Measurements from ENCODE around the gene NTM. TPM values are rescaled to one million over a fixed set of nuclear protein-coding genes. Genes with fewer than 3 reads are reported as not detected.
A peak's percentile ranks its signal among the peaks of the same experiment; 100 is the strongest.

The NTM gene
- total and polyA plus RNA-seq, 4 experiments from 2014 or later, result not detected

DNA sequence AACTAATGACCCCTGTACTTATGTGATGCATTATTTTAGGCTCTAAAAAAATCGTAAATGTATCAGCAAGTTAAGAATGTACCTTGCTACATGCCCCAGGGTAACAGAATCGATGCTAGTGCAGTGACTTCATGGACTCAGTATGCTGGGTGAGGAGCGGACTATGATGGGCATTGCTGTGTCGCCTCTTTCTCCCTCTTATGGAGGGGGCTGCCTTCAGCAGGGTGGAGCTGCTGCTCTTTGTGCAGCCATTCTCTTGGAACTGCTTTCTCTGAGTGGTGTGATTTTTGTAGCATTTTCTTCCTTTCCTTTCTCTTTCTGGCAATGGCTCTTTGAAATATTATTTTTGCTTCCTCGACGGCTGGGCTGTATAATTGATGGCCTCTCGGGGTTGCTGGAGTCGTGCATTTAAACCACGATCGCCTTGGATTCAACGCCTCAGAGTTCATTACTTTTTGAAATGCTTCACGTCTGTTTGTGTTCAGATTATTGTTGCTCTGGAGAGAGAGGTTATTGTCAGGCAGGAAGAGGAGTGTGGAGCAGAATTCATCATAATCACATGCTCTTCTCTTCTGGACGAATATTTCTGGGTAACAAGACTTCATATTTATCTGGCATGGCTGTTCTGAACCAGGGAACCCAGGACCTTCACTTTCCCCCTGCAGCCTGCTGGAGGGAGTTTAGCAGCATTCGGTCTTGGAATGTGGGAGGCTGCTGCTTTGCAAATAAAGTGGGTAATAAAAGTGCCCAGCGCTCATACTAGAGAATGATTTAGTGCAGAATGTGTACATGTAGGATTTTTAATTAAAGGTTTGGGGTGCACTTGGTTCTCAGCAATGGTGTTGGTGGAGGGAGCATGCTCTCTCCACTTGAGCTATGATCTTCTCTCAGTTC is 804.2 kb downstream of the NTM start:
- Histone ChIP-seq H3K36me3 (ENCODE audit: insufficient read depth, low read length) (no peaks in the 10 kb centered on the region), H3K27me3 (ENCODE audit: insufficient read depth, low read length) (no peaks in the 10 kb centered on the region), H3K4me3 (ENCODE audit: low read length in 2 of 2) (no peak overlapping the region), H3K9me3 (ENCODE audit: control insufficient read depth in 1 of 2, low read length in 2 of 2) (no peaks in the 10 kb centered on the region), H3K4me1 (ENCODE audit: insufficient read depth, low read length) (no peaks in the 10 kb centered on the region), H3K27ac (ENCODE audit: low read depth, low read length) (no peak overlapping the region)
- no peak overlapping the region for H3K4me3 Mint-ChIP-seq
- no peak overlapping the region for H3K27ac Mint-ChIP-seq
- CTCF ChIA-PET (ENCODE audit: partially characterized antibody), result no interaction called here
- H3K27me3 Mint-ChIP-seq, result peaks cover 0 to 2% of the 10 kb centered on the region in 2 donors
- intact Hi-C loops (cut with micrococcal nuclease), result no loop called here
- H3K9me3 Mint-ChIP-seq, result peaks cover 2 to 10% (median 4%) of the 10 kb centered on the region in 8 donors
- H3K36me3 Mint-ChIP-seq, result no peaks in the 10 kb centered on the region
- no peak for DNase-seq
- POLR2A ChIA-PET (ENCODE audit: partially characterized antibody), result no interaction called here
- H3K4me1 Mint-ChIP-seq, result no peaks in the 10 kb centered on the region

DNA sequence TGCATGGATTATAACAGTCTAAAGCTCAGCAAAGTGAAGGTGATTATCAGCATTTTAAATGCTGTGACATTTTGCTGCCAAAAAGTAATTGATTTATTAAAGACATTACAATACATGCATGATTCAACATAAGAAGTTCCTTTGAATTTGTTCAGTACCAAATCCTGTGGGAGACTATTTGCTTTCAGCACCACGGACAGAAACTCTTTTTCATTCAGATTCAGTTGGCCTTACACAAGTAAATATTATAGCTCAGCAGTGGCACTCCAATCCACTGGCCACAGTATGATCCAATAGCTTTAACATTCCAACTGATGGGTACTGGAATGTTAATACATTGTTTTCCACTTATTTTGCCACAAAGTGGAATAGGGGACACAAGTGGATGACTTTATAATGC is 806.7 kb downstream of the NTM start:
- H3K27ac Mint-ChIP-seq, result no peak overlapping the region
- H3K36me3 Mint-ChIP-seq, result no peaks in the 10 kb centered on the region

DNA sequence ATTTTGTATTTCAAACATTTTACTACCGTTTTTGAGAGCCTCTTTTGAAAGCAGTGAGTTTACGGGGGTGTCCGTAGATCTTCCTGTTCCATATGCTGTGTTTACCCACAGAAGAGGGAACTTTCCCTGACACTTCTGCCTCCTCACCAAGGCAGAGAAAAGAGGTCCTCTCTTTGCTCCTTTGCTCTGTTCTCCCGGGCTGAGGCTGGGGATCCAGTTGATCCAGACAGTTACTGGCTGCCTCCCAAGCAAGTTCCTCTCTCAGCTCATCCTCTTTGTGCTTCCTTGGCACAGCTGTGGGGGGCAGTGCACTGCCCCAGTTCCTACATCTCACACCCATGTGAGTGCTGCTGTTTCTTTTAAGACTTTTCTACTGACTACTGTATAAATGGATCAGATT is 813.7 kb downstream of the NTM start:
- Histone ChIP-seq H3K27me3 (ENCODE audit: insufficient read depth, low read length) (no peaks in the 10 kb centered on the region), H3K9me3 (ENCODE audit: control insufficient read depth in 1 of 2, low read length in 2 of 2) (no peaks in the 10 kb centered on the region), H3K27ac (ENCODE audit: low read depth, low read length) (no peak overlapping the region), H3K36me3 (ENCODE audit: insufficient read depth, low read length) (no peaks in the 10 kb centered on the region), H3K4me1 (ENCODE audit: insufficient read depth, low read length) (no peaks in the 10 kb centered on the region), H3K4me3 (ENCODE audit: low read length in 2 of 2) (no peak overlapping the region)
- intact Hi-C loops (cut with micrococcal nuclease), result no loop called here
- Mint-ChIP-seq H3K27me3 (no peaks in the 10 kb centered on the region), H3K4me3 (no peak overlapping the region), H3K9me3 (peaks cover 0 to 3% (median 2%) of the 10 kb centered on the region in 8 donors), H3K27ac (peak overlapping the region in 1 of 7 donors; percentile 74), H3K4me1 (no peaks in the 10 kb centered on the region), H3K36me3 (no peaks in the 10 kb centered on the region)
- ChIA-PET POLR2A (ENCODE audit: partially characterized antibody) (no interaction called here), CTCF (ENCODE audit: partially characterized antibody) (no interaction called here)
- DNase-seq, result no peak

More for the DNA sequence above, 806.7 kb downstream of the NTM start:
- ChIA-PET POLR2A (ENCODE audit: partially characterized antibody) (no interaction called here), CTCF (ENCODE audit: partially characterized antibody) (no interaction called here)
- no peaks in the 10 kb centered on the region for H3K4me1 Mint-ChIP-seq
- no peak for DNase-seq
- H3K4me3 Mint-ChIP-seq, result no peak overlapping the region
- peaks cover 0 to 2% of the 10 kb centered on the region in 2 donors for H3K27me3 Mint-ChIP-seq
- Histone ChIP-seq H3K27me3 (ENCODE audit: insufficient read depth, low read length) (no peaks in the 10 kb centered on the region), H3K4me3 (ENCODE audit: low read length in 2 of 2) (no peak overlapping the region), H3K36me3 (ENCODE audit: insufficient read depth, low read length) (no peaks in the 10 kb centered on the region), H3K27ac (ENCODE audit: low read depth, low read length) (no peak overlapping the region), H3K9me3 (ENCODE audit: control insufficient read depth in 1 of 2, low read length in 2 of 2) (no peaks in the 10 kb centered on the region), H3K4me1 (ENCODE audit: insufficient read depth, low read length) (no peaks in the 10 kb centered on the region)
- intact Hi-C loops (cut with micrococcal nuclease), result no loop called here
- peaks cover 2 to 8% (median 4%) of the 10 kb centered on the region in 8 donors for H3K9me3 Mint-ChIP-seq

DNA sequence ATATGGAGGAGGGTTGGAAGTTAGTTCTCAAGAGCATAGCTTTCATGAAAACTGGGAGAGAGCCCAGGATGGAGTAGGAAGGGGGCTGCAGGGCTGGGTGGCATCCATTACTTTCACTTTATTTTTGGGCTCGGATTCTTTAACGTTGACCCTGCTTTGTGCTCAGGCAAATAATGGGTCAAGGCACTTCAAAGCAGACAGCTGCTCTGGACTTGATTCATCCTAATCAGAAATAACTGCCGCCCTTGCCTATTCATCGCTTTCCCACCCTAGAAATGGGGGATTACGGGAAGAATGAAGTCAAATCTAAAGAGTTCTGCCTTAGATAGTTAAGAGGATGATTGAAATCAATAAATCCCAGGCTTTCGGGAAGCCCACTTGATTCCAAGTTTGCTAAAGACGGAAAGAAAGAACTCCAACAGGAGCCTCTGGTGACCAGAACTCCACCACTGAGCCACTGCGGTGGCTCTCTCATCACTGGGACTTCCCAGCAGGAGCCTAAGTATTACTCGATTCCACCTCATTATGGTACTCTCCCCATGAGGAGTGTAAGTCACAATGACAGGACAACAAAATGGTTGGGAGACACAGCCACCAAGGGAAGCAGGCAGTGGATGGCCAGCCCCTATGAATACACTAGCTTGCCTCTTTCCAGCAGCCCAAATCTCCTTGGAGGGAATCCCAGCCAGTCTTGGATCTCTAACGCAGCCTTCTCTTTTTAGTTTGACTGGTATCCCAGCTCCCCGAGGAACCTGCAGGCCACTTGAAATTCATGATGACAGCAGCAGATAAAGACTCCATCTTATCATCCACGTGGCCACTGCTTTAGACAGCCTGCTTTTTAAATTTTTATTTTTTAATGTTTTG is 815.5 kb downstream of the NTM start:
- Histone ChIP-seq H3K36me3 (ENCODE audit: insufficient read depth, low read length) (no peaks in the 10 kb centered on the region), H3K4me1 (ENCODE audit: insufficient read depth, low read length) (no peaks in the 10 kb centered on the region), H3K4me3 (ENCODE audit: low read length in 2 of 2) (no peak overlapping the region), H3K27me3 (ENCODE audit: insufficient read depth, low read length) (no peaks in the 10 kb centered on the region), H3K27ac (ENCODE audit: low read depth, low read length) (no peak overlapping the region), H3K9me3 (ENCODE audit: control insufficient read depth in 1 of 2, low read length in 2 of 2) (no peaks in the 10 kb centered on the region)
- ChIA-PET POLR2A (ENCODE audit: partially characterized antibody) (no interaction called here), CTCF (ENCODE audit: partially characterized antibody) (no interaction called here)
- Mint-ChIP-seq H3K36me3 (no peaks in the 10 kb centered on the region), H3K4me1 (no peaks in the 10 kb centered on the region), H3K4me3 (no peak overlapping the region), H3K27ac (no peak overlapping the region), H3K27me3 (no peaks in the 10 kb centered on the region), H3K9me3 (peaks cover 0 to 4% (median 1%) of the 10 kb centered on the region in 8 donors)
- DNase-seq, result no peak
- intact Hi-C loops (cut with micrococcal nuclease), result no loop called here

DNA sequence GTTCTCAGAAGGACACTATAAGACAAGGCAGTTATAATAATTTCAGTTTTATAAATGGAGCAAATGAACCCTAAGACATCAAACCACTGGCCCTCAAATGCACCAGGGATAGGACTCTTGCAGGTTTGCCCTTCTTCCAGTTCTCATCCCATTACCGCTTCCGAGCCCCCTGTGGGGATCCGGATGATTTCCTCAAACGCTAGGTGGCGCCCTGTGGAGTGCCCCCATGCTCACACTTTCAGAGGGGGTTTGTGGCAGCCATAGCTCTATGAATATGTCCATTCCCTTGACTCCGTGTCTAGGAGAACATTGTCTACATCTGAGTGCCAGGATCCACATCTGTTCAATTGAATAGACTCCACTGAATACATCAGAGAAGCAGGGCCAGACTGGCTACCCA is 816.3 kb downstream of the NTM start:
- ChIA-PET CTCF (ENCODE audit: partially characterized antibody) (no interaction called here), POLR2A (ENCODE audit: partially characterized antibody) (no interaction called here)
- Histone ChIP-seq H3K4me1 (ENCODE audit: insufficient read depth, low read length) (no peaks in the 10 kb centered on the region), H3K4me3 (ENCODE audit: low read length in 2 of 2) (no peak overlapping the region), H3K27ac (ENCODE audit: low read depth, low read length) (no peak overlapping the region), H3K36me3 (ENCODE audit: insufficient read depth, low read length) (no peaks in the 10 kb centered on the region), H3K27me3 (ENCODE audit: insufficient read depth, low read length) (no peaks in the 10 kb centered on the region), H3K9me3 (ENCODE audit: control insufficient read depth in 1 of 2, low read length in 2 of 2) (no peaks in the 10 kb centered on the region)
- Mint-ChIP-seq H3K36me3 (no peaks in the 10 kb centered on the region), H3K4me1 (no peaks in the 10 kb centered on the region), H3K9me3 (peaks cover 0 to 4% (median 0%) of the 10 kb centered on the region in 8 donors), H3K4me3 (no peak overlapping the region), H3K27me3 (no peaks in the 10 kb centered on the region), H3K27ac (peak overlapping the region in 1 of 7 donors; percentile 19)
- DNase-seq, result no peak
- intact Hi-C loops (cut with micrococcal nuclease), result no loop called here

DNA sequence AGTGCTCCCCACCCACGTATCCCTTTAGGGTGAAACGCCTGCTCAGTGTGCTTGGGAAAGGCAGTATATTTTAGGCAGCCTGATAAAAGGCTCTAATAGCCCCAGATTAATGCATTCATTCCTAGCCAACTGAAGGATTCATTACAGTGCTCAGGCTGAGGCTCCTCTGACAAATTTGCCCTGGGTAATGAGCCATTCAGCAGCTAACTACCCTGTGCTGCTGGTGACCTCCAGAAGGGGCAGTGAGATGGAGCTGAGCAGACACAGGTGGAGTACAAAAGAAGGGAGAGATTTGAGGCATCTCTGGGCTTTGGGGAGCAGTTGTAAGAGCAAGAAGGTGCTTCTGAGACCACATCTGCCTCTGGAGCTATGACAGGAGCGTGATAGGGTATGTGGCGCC is 817.0 kb downstream of the NTM start:
- H3K27me3 Mint-ChIP-seq, result no peaks in the 10 kb centered on the region
- no peaks in the 10 kb centered on the region for H3K4me1 ChIP-seq (ENCODE audit: insufficient read depth, low read length)
- H3K4me3 ChIP-seq (ENCODE audit: low read length in 2 of 2), result no peak overlapping the region
- H3K4me3 Mint-ChIP-seq, result no peak overlapping the region
- no peak overlapping the region for H3K27ac ChIP-seq (ENCODE audit: low read depth, low read length)
- intact Hi-C loops (cut with micrococcal nuclease), result no loop called here
- no peak overlapping the region for H3K27ac Mint-ChIP-seq
- ChIA-PET POLR2A (ENCODE audit: partially characterized antibody) (no interaction called here), CTCF (ENCODE audit: partially characterized antibody) (no interaction called here)
- H3K36me3 ChIP-seq (ENCODE audit: insufficient read depth, low read length), result no peaks in the 10 kb centered on the region
- H3K9me3 ChIP-seq (ENCODE audit: control insufficient read depth in 1 of 2, low read length in 2 of 2), result no peaks in the 10 kb centered on the region
- H3K36me3 Mint-ChIP-seq, result no peaks in the 10 kb centered on the region
- H3K9me3 Mint-ChIP-seq, result peaks cover 0 to 4% (median 0%) of the 10 kb centered on the region in 8 donors
- no peaks in the 10 kb centered on the region for H3K4me1 Mint-ChIP-seq
- no peak for DNase-seq
- no peaks in the 10 kb centered on the region for H3K27me3 ChIP-seq (ENCODE audit: insufficient read depth, low read length)

DNA sequence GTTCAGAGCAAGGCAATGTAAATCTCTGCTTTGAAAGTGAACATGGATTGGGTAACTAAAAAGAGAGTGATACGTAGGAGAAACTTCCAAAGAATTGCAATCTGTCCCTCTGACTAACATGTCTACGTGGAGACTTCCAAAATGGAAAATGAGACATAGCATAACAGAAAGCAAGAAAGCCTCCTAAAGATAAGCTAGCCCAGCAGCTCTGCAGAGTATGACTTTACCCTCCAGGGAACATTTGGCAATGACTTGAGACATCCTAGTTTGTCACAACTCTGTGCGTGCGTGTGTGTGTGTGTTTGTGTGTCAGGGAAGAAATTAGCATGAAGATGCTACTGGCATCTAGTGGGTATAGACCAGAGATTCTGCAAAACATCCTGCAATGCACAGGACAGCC is 817.4 kb downstream of the NTM start:
- H3K36me3 ChIP-seq (ENCODE audit: insufficient read depth, low read length), result no peaks in the 10 kb centered on the region
- no peak overlapping the region for H3K27ac ChIP-seq (ENCODE audit: low read depth, low read length)
- Mint-ChIP-seq H3K36me3 (no peaks in the 10 kb centered on the region), H3K4me1 (no peaks in the 10 kb centered on the region), H3K4me3 (no peak overlapping the region), H3K27me3 (no peaks in the 10 kb centered on the region), H3K9me3 (peaks cover 0 to 4% (median under 1%) of the 10 kb centered on the region in 8 donors), H3K27ac (no peak overlapping the region)
- ChIA-PET POLR2A (ENCODE audit: partially characterized antibody) (no interaction called here), CTCF (ENCODE audit: partially characterized antibody) (no interaction called here)
- H3K4me3 ChIP-seq (ENCODE audit: low read length in 2 of 2), result no peak overlapping the region
- no peaks in the 10 kb centered on the region for H3K9me3 ChIP-seq (ENCODE audit: control insufficient read depth in 1 of 2, low read length in 2 of 2)
- intact Hi-C loops (cut with micrococcal nuclease), result no loop called here
- DNase-seq, result no peak
- H3K27me3 ChIP-seq (ENCODE audit: insufficient read depth, low read length), result no peaks in the 10 kb centered on the region
- no peaks in the 10 kb centered on the region for H3K4me1 ChIP-seq (ENCODE audit: insufficient read depth, low read length)

Data from CD4-positive, alpha-beta memory T cell (primary cell).